Prostate gland (tissue), 2 donors: ENCODE data around the gene FAM83C.

Source experiments
- POLR2A ChIP-seq: fragments of 450-650 bp; IDR thresholded peaks from one replicate; pipeline ENCODE4 v1.6.1; 2016; ENCODE audit warnings: antibody characterized with exemption, mild to moderate bottlenecking
- TF ChIP-seq, protein P1 (sequence below), 4 experiments: fragments of 200-600 bp in 2 of 4; fragments of 450-650 bp in 2 of 4; sonication (generic) in 2 of 4; IDR thresholded peaks; 1 replicate in 3 of 4; 2 replicates in 1 of 4; pipeline ENCODE4 v1.5.1; 2016 to 2019; ENCODE audit warnings: antibody characterized with exemption in 4 of 4, mild to moderate bottlenecking in 2 of 4, moderate library complexity in 2 of 4

DNA sequence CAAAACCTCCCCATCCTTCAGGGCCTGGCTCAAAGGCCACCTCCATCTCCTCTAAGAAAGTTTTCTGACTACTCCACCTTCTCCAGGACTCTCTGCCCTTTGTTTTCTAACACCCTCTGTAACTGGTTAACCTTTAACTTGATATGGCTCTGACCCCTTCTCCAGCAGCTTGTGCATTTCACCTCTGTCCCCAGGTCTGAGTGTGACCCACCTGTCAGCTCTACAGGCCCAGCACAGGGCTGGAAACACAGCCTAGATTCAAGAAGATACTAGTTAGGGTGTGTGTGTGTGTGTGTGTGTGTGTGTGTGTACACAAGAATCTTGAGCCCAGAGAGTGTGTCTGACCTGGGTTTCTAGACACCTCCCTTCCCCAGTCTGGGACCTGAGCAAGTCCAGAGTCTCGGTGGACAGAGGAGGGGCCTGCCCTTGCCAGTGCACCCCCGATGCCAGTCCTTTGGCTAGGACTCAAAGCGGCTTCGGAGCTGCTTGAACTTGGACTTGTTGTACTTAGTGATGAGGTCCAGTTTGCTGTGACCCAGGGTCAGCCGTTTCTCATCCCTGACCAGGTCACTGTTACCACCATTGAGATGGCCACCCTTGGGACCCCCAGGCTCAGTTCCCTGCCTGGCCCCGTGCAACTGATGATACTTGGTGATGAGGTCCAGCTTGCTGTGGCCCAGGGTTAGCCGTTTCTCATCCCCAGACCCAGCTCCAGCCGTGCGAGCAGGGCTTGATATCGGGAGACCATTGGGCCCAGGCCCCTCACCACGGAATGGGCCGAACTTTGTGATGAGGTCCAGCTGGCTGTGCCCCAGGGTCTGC, 5.9 kb downstream of the FAM83C start:
- TF ChIP-seq, protein P1, sequence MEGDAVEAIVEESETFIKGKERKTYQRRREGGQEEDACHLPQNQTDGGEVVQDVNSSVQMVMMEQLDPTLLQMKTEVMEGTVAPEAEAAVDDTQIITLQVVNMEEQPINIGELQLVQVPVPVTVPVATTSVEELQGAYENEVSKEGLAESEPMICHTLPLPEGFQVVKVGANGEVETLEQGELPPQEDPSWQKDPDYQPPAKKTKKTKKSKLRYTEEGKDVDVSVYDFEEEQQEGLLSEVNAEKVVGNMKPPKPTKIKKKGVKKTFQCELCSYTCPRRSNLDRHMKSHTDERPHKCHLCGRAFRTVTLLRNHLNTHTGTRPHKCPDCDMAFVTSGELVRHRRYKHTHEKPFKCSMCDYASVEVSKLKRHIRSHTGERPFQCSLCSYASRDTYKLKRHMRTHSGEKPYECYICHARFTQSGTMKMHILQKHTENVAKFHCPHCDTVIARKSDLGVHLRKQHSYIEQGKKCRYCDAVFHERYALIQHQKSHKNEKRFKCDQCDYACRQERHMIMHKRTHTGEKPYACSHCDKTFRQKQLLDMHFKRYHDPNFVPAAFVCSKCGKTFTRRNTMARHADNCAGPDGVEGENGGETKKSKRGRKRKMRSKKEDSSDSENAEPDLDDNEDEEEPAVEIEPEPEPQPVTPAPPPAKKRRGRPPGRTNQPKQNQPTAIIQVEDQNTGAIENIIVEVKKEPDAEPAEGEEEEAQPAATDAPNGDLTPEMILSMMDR (IDR thresholded peaks at IDR 0.05) = no peak
- no peak for TF ChIP-seq POLR2A
